ENCODE measurements around the gene KLF3.

The KLF3 gene

GRCh38 chr4:38699112-38699511 is 35.1 kb downstream of the KLF3 start:
- no peak overlapping the region for H3K4me3 ChIP-seq (ENCODE audit: low read depth, low read length)
- TF ChIP-seq, protein P1, sequence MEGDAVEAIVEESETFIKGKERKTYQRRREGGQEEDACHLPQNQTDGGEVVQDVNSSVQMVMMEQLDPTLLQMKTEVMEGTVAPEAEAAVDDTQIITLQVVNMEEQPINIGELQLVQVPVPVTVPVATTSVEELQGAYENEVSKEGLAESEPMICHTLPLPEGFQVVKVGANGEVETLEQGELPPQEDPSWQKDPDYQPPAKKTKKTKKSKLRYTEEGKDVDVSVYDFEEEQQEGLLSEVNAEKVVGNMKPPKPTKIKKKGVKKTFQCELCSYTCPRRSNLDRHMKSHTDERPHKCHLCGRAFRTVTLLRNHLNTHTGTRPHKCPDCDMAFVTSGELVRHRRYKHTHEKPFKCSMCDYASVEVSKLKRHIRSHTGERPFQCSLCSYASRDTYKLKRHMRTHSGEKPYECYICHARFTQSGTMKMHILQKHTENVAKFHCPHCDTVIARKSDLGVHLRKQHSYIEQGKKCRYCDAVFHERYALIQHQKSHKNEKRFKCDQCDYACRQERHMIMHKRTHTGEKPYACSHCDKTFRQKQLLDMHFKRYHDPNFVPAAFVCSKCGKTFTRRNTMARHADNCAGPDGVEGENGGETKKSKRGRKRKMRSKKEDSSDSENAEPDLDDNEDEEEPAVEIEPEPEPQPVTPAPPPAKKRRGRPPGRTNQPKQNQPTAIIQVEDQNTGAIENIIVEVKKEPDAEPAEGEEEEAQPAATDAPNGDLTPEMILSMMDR (IDR thresholded peaks at IDR 0.05; ENCODE audit: low read depth, low read length): no peak

- H3K4me3 ChIP-seq (ENCODE audit: low read depth, low read length): no peak overlapping the region
- TF ChIP-seq, protein P1 (IDR thresholded peaks at IDR 0.05; ENCODE audit: low read depth, low read length): no peak
These were observed 39.6 kb downstream of the KLF3 start for GRCh38 chr4:38703635-38704034.

GRCh38 chr4:38704622-38705154 is 40.7 kb downstream of the KLF3 start:
- no peak overlapping the region for H3K4me3 ChIP-seq (ENCODE audit: low read depth, low read length)
- TF ChIP-seq, protein P1 (IDR thresholded peaks at IDR 0.05; ENCODE audit: low read depth, low read length): no peak

GRCh38 chr4:38706301-38706700 is 42.3 kb downstream of the KLF3 start:
- TF ChIP-seq, protein P1 (IDR thresholded peaks at IDR 0.05; ENCODE audit: low read depth, low read length): no peak
- H3K4me3 ChIP-seq (ENCODE audit: low read depth, low read length): no peak overlapping the region

DNA sequence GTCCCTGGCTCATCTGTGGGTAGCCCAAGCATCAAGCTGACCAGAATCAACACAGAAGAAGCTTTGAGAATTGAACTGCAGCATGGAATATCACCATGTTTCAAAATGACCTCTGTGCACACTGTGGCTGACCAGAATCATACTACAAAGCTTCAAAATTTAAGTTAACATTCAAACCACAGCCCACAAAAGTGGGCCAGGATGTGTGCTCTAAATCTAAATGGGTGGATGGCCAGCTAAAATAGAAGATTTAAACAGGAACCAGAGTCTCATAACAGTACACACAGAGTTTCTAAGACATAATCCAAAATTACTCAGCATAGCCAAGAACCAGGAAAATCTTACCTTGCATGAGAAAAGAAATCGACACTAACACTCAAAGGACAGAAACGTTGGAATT is 46.1 kb downstream of the KLF3 start:
- TF ChIP-seq, protein P1 (IDR thresholded peaks at IDR 0.05; ENCODE audit: low read depth, low read length): no peak
- H3K4me3 ChIP-seq (ENCODE audit: low read depth, low read length): no peak overlapping the region

GRCh38 chr4:38711066-38711465 is 47.1 kb downstream of the KLF3 start:
- TF ChIP-seq, protein P1 (IDR thresholded peaks at IDR 0.05; ENCODE audit: low read depth, low read length): no peak
- no peak overlapping the region for H3K4me3 ChIP-seq (ENCODE audit: low read depth, low read length)

DNA sequence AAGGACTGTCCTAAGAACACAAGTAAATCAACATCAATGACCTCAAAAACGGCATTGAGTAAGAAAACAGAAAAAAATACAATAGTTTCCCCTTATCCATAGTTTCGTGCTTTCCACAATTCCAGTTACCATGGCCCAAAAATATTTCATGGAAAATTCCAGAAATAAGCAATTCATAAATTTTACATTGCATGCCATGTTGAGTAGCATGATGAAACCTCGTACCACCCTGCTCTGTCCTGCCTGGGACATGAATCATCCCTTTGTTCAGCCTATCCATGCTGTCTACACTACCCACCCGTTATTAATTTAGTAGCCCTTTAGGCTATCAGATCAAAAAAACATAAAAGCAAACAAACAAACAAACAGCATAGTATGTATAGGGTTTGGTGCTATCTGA is 51.1 kb downstream of the KLF3 start:
- TF ChIP-seq, protein P1 (IDR thresholded peaks at IDR 0.05; ENCODE audit: low read depth, low read length): no peak

More for the DNA sequence above, 51.1 kb downstream of the KLF3 start:
- no peak overlapping the region for H3K4me3 ChIP-seq (ENCODE audit: low read depth, low read length)
